WTC11 (cell line): ENCODE results near the gene CCDC68. TPM values are rescaled to one million over a fixed set of nuclear protein-coding genes. Genes with fewer than 3 reads are reported as not detected.

Experiments
- ATAC-seq: fragments of 200-7000 bp; cut with Tn5 transposase; 2 replicates; pipeline ENCODE4 v1.10.0; 2021; ENCODE audit warnings: mild to moderate bottlenecking, moderate library complexity
- CTCF ChIA-PET: fragments of 300-600 bp; sonication (Branson Sonifier 250); formaldehyde crosslinking; loops from one replicate; lab custom pipeline; 2021; ENCODE audit warnings: antibody characterized with exemption; lab: Charles Lee
- POLR2A ChIA-PET: fragments of 350-600 bp; sonication (Branson Sonifier 250); formaldehyde crosslinking; loops from one replicate; lab custom pipeline; 2021; ENCODE audit warnings: antibody characterized with exemption; lab: Charles Lee
- DNase-seq: peaks from one replicate; pipeline ENCODE4 v3.0.0; 2021; ENCODE audit warnings: low spot score
- H3K27ac Mint-ChIP-seq: 2 replicates; pipeline ENCODE4 v1.8.0; 2021; ENCODE audit warnings: mixed read lengths
- H3K27me3 Mint-ChIP-seq: 2 replicates; pipeline ENCODE4 v1.8.0; 2021; ENCODE audit warnings: low read depth, mild to moderate bottlenecking, moderate library complexity, mixed read lengths
- H3K36me3 Mint-ChIP-seq: 2 replicates; pipeline ENCODE4 v1.8.0; 2021; ENCODE audit warnings: mixed read lengths
- H3K4me1 Mint-ChIP-seq: 2 replicates; pipeline ENCODE4 v1.8.0; 2022; ENCODE audit warnings: mixed read lengths
- H3K4me3 Mint-ChIP-seq: 2 replicates; pipeline ENCODE4 v1.8.0; 2021; ENCODE audit warnings: mild to moderate bottlenecking, moderate library complexity, mixed read lengths
- H3K9me3 Mint-ChIP-seq: 2 replicates; pipeline ENCODE4 v1.8.0; 2021; ENCODE audit warnings: mixed read lengths
- AR ChIP-seq: fragments of 250-450 bp; sonication (Bioruptor Pico); IDR thresholded peaks from 2 replicates; pipeline ENCODE4 v1.9.0; 2021; ENCODE audit warnings: mild to moderate bottlenecking
- ARID4B ChIP-seq: sonication (generic); formaldehyde crosslinking; IDR thresholded peaks from 2 replicates; pipeline ENCODE4 v1.8.0; 2023; ENCODE audit warnings: missing genetic modification reagents, mild to moderate bottlenecking, borderline replicate concordance
- CREM ChIP-seq: sonication (generic); formaldehyde crosslinking; IDR thresholded peaks from 2 replicates; pipeline ENCODE4 v1.8.1; 2022; ENCODE audit warnings: mild to moderate bottlenecking, missing genetic modification reagents, moderate library complexity
- ELF4 ChIP-seq: sonication (generic); formaldehyde crosslinking; IDR thresholded peaks from 2 replicates; pipeline ENCODE4 v1.8.1; 2022; ENCODE audit warnings: low read depth, mild to moderate bottlenecking, moderate library complexity, missing genetic modification reagents
- ERG ChIP-seq: fragments of 250-450 bp; sonication (Bioruptor Pico); IDR thresholded peaks from 2 replicates; pipeline ENCODE4 v1.8.0; 2021; ENCODE audit warnings: mild to moderate bottlenecking
- FOXP4 ChIP-seq: sonication (generic); formaldehyde crosslinking; IDR thresholded peaks from 2 replicates; pipeline ENCODE4 v1.8.0; 2022; ENCODE audit warnings: mild to moderate bottlenecking, missing genetic modification reagents
- HMGXB4 ChIP-seq: sonication (generic); formaldehyde crosslinking; IDR thresholded peaks from 2 replicates; pipeline ENCODE4 v1.8.1; 2023; ENCODE audit warnings: mild to moderate bottlenecking, moderate library complexity, missing genetic modification reagents
- NR2C2 ChIP-seq: sonication (generic); formaldehyde crosslinking; IDR thresholded peaks from 2 replicates; pipeline ENCODE4 v1.8.0; 2022; ENCODE audit warnings: mild to moderate bottlenecking, missing genetic modification reagents
- OVOL2 ChIP-seq: fragments of 250-450 bp; sonication (Bioruptor Pico); IDR thresholded peaks from 2 replicates; pipeline ENCODE4 v1.9.0; 2021; ENCODE audit warnings: mild to moderate bottlenecking, borderline replicate concordance
- PREB ChIP-seq: sonication (generic); formaldehyde crosslinking; IDR thresholded peaks from 2 replicates; pipeline ENCODE4 v1.8.1; 2022; ENCODE audit warnings: mild to moderate bottlenecking, missing genetic modification reagents, moderate library complexity, borderline replicate concordance
- USF2 ChIP-seq: sonication (generic); formaldehyde crosslinking; IDR thresholded peaks from 2 replicates; pipeline ENCODE4 v1.8.1; 2023; ENCODE audit warnings: mild to moderate bottlenecking, missing genetic modification reagents, moderate library complexity
- ZBTB43 ChIP-seq: sonication (generic); formaldehyde crosslinking; IDR thresholded peaks from 2 replicates; pipeline ENCODE4 v1.8.1; 2023; ENCODE audit warnings: mild to moderate bottlenecking, missing genetic modification reagents
- ZNF317 ChIP-seq: sonication (generic); formaldehyde crosslinking; IDR thresholded peaks from 2 replicates; pipeline ENCODE4 v1.8.1; 2023; ENCODE audit warnings: low read depth, mild to moderate bottlenecking, moderate library complexity, missing genetic modification reagents, borderline replicate concordance
- ZNF416 ChIP-seq: fragments of 250-450 bp; sonication (Bioruptor Pico); IDR thresholded peaks from 2 replicates; pipeline ENCODE4 v1.9.0; 2021; ENCODE audit warnings: mild to moderate bottlenecking, inconsistent platforms
- total RNA-seq: library from RNA; stranded (reverse); gene quantifications from 3 replicates; pipeline ENCODE4 v1.2.3, GENCODE V29; 2021

CCDC68 gene
- total RNA-seq, 1 experiment from 2014 or later = 0.92 TPM

GRCh38 chr18:54909538-54909937, 49.7 kb downstream of the CCDC68 start:
- Mint-ChIP-seq H3K4me3 (no peak overlapping the region), H3K36me3 (no peaks in the 10 kb centered on the region), H3K9me3 (no peaks in the 10 kb centered on the region), H3K27me3 (no peaks in the 10 kb centered on the region), H3K4me1 (no peaks in the 10 kb centered on the region; the same call in 1 of the 2 replicates), H3K27ac (no peak overlapping the region)
- POLR2A ChIA-PET = no interaction called here
- ATAC-seq (no peak), DNase-seq (no peak)
- TF ChIP-seq ZNF416 (CRISPR knock-in tag) (no peak), ELF4 (CRISPR knock-in tag) (no peak), CREM (CRISPR knock-in tag) (no peak), AR (no peak), ZBTB43 (no peak), FOXP4 (CRISPR knock-in tag) (no peak), PREB (no peak), NR2C2 (CRISPR knock-in tag) (no peak), USF2 (no peak), HMGXB4 (CRISPR knock-in tag) (no peak), ARID4B (CRISPR knock-in tag) (no peak), ERG (CRISPR knock-in tag) (no peak), ZNF317 (CRISPR knock-in tag) (no peak), OVOL2 (CRISPR knock-in tag) (no peak)
- CTCF ChIA-PET = interaction anchor here (1.2 to 1.3 kb wide), 2 partner anchors 9 to 74 kb away, joined by 3 read pairs; no protein-coding TSS in a partner anchor
